GM12875 (cell line): ENCODE data around the gene ATE1.

Experiments
- H3K4me3 ChIP-seq: one replicate; pipeline ENCODE4 v1.5.1; 2011; ENCODE audit warnings: low read depth, low read length, control low read depth
- CTCF ChIP-seq: IDR thresholded peaks from 2 replicates; pipeline ENCODE4 v1.5.1; 2011; ENCODE audit warnings: low read depth, mild to moderate bottlenecking, control low read depth, inconsistent platforms, low read length, moderate library complexity, borderline replicate concordance; ENCODE audit not compliant: insufficient read depth

Gene ATE1

GRCh38 chr10:121796342-121796741 lies 131.5 kb downstream of the ATE1 start:
- no peak overlapping the region for H3K4me3 ChIP-seq
- no peak for TF ChIP-seq CTCF

- H3K4me3 ChIP-seq = no peak overlapping the region
- TF ChIP-seq CTCF = no peak
These were observed 135.6 kb downstream of the ATE1 start for GRCh38 chr10:121792198-121792597.

GRCh38 chr10:121791761-121792160 lies 136.1 kb downstream of the ATE1 start:
- no peak for TF ChIP-seq CTCF

GRCh38 chr10:121788717-121789116 lies 139.1 kb downstream of the ATE1 start:
- TF ChIP-seq CTCF = no peak
- H3K4me3 ChIP-seq = no peak overlapping the region

More at GRCh38 chr10:121791761-121792160, 136.1 kb downstream of the ATE1 start:
- H3K4me3 ChIP-seq = no peak overlapping the region

- TF ChIP-seq CTCF = no peak
- no peak overlapping the region for H3K4me3 ChIP-seq
These were observed 139.7 kb downstream of the ATE1 start for GRCh38 chr10:121788115-121788514.

- no peak overlapping the region for H3K4me3 ChIP-seq
- no peak for TF ChIP-seq CTCF
These were observed 140.7 kb downstream of the ATE1 start for GRCh38 chr10:121787169-121787568.

- no peak for TF ChIP-seq CTCF
- H3K4me3 ChIP-seq = no peak overlapping the region
These were observed 144.0 kb downstream of the ATE1 start for GRCh38 chr10:121783782-121784372.
